ENCODE results near the gene MAP7D1. TPM values are rescaled to one million over a fixed set of nuclear protein-coding genes. Genes with fewer than 3 reads are reported as not detected.

Gene MAP7D1
- total RNA-seq, 1 donor from 2014 or later, result 183 TPM

GRCh38 chr1:36160388-36160948 is 4.5 kb downstream of the MAP7D1 start:
- Histone ChIP-seq H3K36me3 (ENCODE audit: control insufficient read depth, insufficient read depth, low read length) (peaks cover 2% of the 10 kb centered on the region), H3K4me3 (ENCODE audit: low read depth, low read length) (peak overlapping the region; percentile 46), H3K27me3 (ENCODE audit: control insufficient read depth, insufficient read depth, low read length) (no peaks in the 10 kb centered on the region)
- no peak for DNase-seq (ENCODE audit: low read depth)
- TF ChIP-seq CTCF (IDR thresholded peaks at IDR 0.05; ENCODE audit: insufficient read depth, low read length, poor library complexity, severe bottlenecking), result no peak

GRCh38 chr1:36160949-36161485 is 5.1 kb downstream of the MAP7D1 start:
- Histone ChIP-seq H3K4me3 (ENCODE audit: low read depth, low read length) (peak overlapping the region; percentile 46), H3K27me3 (ENCODE audit: control insufficient read depth, insufficient read depth, low read length) (no peaks in the 10 kb centered on the region), H3K36me3 (ENCODE audit: control insufficient read depth, insufficient read depth, low read length) (peaks cover 2% of the 10 kb centered on the region)
- no peak for DNase-seq (ENCODE audit: low read depth)
- TF ChIP-seq CTCF (IDR thresholded peaks at IDR 0.05; ENCODE audit: insufficient read depth, low read length, poor library complexity, severe bottlenecking), result peak; percentile 64

- H3K36me3 ChIP-seq (ENCODE audit: control insufficient read depth, insufficient read depth, low read length), result peaks cover 2% of the 10 kb centered on the region
- peak overlapping the region; percentile 46 for H3K4me3 ChIP-seq (ENCODE audit: low read depth, low read length)
- DNase-seq (ENCODE audit: low read depth), result peak; percentile 64
- no peaks in the 10 kb centered on the region for H3K27me3 ChIP-seq (ENCODE audit: control insufficient read depth, insufficient read depth, low read length)
- no peak for TF ChIP-seq CTCF (IDR thresholded peaks at IDR 0.05; ENCODE audit: insufficient read depth, low read length, poor library complexity, severe bottlenecking)
Measured at GRCh38 chr1:36161641-36162531, 5.9 kb downstream of the MAP7D1 start.

- H3K4me3 ChIP-seq (ENCODE audit: low read depth, low read length), result no peak overlapping the region
- no peaks in the 10 kb centered on the region for H3K27me3 ChIP-seq (ENCODE audit: control insufficient read depth, insufficient read depth, low read length)
- peaks cover 2% of the 10 kb centered on the region for H3K36me3 ChIP-seq (ENCODE audit: control insufficient read depth, insufficient read depth, low read length)
- TF ChIP-seq CTCF (IDR thresholded peaks at IDR 0.05; ENCODE audit: insufficient read depth, low read length, poor library complexity, severe bottlenecking), result no peak
- DNase-seq (ENCODE audit: low read depth), result no peak
Measured at GRCh38 chr1:36162680-36163239, 6.8 kb downstream of the MAP7D1 start.

GRCh38 chr1:36163426-36163825 is 7.5 kb downstream of the MAP7D1 start:
- Histone ChIP-seq H3K27me3 (ENCODE audit: control insufficient read depth, insufficient read depth, low read length) (no peaks in the 10 kb centered on the region), H3K36me3 (ENCODE audit: control insufficient read depth, insufficient read depth, low read length) (peaks cover 2% of the 10 kb centered on the region), H3K4me3 (ENCODE audit: low read depth, low read length) (no peak overlapping the region)
- no peak for TF ChIP-seq CTCF (IDR thresholded peaks at IDR 0.05; ENCODE audit: insufficient read depth, low read length, poor library complexity, severe bottlenecking)
- DNase-seq (ENCODE audit: low read depth), result no peak

All from kidney epithelial cell (primary cell).